Neutrophil (primary cell): Measurements from ENCODE around the gene MRGPRD.

Source experiments
- H3K27ac ChIP-seq: fragments of 200-600 bp; sonication (generic); 2 replicates; pipeline ENCODE4 v1.5.1; 2016; ENCODE audit warnings: mild to moderate bottlenecking, moderate library complexity
- H3K27me3 ChIP-seq: fragments of 200-600 bp; sonication (generic); 2 replicates; pipeline ENCODE4 v1.6.0; 2016; ENCODE audit warnings: mild to moderate bottlenecking
- H3K36me3 ChIP-seq: fragments of 200-600 bp; sonication (generic); 2 replicates; pipeline ENCODE4 v1.5.1; 2017
- H3K4me1 ChIP-seq, 2 experiments: fragments of 200-600 bp in 1 of 2; sonication (generic) in 1 of 2; 1 replicate in 1 of 2; 2 replicates in 1 of 2; pipeline versions ENCODE4 v1.5.1 to v1.6.1; 2013 to 2016; ENCODE audit warnings: low read depth in 1 of 2, low read length in 1 of 2, mild to moderate bottlenecking in 1 of 2, moderate library complexity in 1 of 2; ENCODE audit not compliant: control insufficient read depth in 1 of 2, insufficient read depth in 1 of 2
- H3K4me3 ChIP-seq, 2 experiments: fragments of 200-600 bp in 1 of 2; sonication (generic) in 1 of 2; 1 replicate in 1 of 2; 2 replicates in 1 of 2; pipeline ENCODE4 v1.5.1; 2013 to 2016; ENCODE audit warnings: low read depth in 1 of 2, low read length in 1 of 2, mild to moderate bottlenecking in 1 of 2, moderate library complexity in 1 of 2
- H3K9me3 ChIP-seq: fragments of 200-600 bp; sonication (generic); 2 replicates; pipeline ENCODE4 v1.5.1; 2016
- TF ChIP-seq, protein P1 (sequence below): fragments of 200-600 bp; sonication (generic); IDR thresholded peaks from 2 replicates; pipeline ENCODE4 v1.5.1; 2016; ENCODE audit warnings: antibody characterized with exemption

The MRGPRD gene

DNA sequence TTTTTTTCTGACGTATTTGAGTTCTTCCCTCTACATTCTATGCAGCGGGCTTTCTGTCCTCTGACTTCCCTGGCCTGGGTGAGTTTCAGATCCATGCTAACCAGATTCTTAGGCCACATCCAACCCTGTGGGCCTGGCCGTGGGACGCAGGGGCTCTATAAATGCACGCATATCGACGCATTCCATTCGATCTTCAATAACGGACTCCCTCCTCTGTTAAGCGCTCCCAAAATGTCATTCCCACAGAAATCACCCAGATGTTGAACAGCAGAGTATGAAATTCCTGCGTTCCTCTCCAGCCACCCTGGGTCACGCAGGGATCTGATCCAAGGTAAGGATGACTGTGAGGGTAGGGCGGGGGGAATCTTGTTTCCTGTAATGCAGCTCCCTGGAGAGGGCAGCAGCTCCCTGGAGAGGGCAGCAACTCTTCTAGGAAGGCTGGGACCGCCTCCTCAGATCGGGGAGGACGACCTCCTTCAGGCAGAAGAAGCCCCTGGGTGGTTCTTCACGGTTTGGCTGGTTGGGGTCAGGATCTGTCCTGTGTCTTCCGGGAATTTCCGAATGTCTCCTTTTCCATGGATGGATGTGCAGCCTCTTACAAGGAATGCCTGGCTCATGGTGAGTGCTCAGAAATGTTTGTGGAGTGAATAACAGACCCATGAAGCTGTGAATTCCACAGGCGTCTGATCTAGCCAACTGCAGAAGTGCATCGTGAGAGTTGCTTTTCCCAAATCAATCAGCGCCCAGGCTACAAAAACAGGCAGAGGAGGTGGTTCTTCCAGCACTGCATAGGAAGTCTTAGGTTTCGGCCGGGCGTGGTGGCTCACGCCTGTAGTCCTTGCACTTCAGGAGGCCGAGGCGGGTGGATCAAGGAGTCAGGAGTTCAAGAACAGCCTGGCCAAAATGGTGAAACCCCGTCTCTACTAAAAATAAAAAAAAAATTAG is 12.2 kb downstream of the MRGPRD start:
- H3K27ac ChIP-seq = no peak overlapping the region
- no peak overlapping the region for H3K4me3 ChIP-seq
- peaks cover 31% of the 10 kb centered on the region for H3K27me3 ChIP-seq
- H3K9me3 ChIP-seq = no peaks in the 10 kb centered on the region
- H3K4me1 ChIP-seq = peaks cover 1 to 2% of the 10 kb centered on the region in 2 experiments
- TF ChIP-seq, protein P1, sequence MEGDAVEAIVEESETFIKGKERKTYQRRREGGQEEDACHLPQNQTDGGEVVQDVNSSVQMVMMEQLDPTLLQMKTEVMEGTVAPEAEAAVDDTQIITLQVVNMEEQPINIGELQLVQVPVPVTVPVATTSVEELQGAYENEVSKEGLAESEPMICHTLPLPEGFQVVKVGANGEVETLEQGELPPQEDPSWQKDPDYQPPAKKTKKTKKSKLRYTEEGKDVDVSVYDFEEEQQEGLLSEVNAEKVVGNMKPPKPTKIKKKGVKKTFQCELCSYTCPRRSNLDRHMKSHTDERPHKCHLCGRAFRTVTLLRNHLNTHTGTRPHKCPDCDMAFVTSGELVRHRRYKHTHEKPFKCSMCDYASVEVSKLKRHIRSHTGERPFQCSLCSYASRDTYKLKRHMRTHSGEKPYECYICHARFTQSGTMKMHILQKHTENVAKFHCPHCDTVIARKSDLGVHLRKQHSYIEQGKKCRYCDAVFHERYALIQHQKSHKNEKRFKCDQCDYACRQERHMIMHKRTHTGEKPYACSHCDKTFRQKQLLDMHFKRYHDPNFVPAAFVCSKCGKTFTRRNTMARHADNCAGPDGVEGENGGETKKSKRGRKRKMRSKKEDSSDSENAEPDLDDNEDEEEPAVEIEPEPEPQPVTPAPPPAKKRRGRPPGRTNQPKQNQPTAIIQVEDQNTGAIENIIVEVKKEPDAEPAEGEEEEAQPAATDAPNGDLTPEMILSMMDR = no peak
- no peaks in the 10 kb centered on the region for H3K36me3 ChIP-seq

DNA sequence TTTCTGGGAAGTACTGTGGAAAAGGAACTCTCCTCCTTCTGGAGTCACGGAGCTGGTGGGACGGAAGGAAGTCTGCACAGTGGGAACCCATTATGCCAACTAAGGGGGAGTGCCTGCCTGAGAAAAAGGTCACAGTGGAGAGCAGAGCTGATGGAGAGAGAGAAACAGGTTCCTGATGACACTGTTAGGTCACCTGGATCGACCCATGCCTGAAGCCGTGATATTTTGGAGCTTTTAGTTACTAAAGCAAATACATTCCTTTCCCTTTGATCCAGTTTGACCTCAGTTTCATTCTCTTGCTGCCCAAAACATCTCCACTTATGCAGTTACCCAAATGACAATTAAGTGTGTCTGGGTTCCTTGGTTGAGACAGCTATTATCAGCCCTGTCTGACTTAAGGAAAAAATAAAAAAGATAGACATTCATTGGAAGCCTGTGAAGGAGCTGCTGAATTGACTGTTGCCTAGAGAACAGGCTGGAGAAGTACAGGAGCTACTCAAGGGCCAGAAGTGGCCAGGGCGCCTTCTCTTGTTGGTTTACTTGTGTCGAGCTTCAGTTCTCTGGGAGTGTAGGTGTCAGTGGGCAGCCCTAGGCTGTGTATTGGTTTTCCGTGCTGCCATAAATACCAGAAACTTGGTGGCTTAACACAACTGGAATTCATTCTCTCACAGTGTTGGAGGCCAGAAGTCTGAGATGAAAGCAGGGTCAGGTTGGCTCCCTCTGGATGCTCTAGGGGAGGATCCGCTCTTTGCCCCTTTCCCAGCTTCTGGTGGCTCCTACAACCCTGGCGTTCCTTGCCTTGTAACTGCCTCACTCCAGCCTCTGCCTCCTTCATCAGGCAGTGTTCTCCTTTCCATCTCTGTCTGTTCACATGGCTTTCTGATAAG is 13.6 kb downstream of the MRGPRD start:
- H3K27ac ChIP-seq = no peak overlapping the region
- H3K4me1 ChIP-seq = peaks cover 13 to 14% of the 10 kb centered on the region in 2 experiments
- H3K27me3 ChIP-seq = peaks cover 31% of the 10 kb centered on the region
- H3K9me3 ChIP-seq = no peaks in the 10 kb centered on the region
- no peaks in the 10 kb centered on the region for H3K36me3 ChIP-seq
- TF ChIP-seq, protein P1 = no peak
- no peak overlapping the region for H3K4me3 ChIP-seq

DNA sequence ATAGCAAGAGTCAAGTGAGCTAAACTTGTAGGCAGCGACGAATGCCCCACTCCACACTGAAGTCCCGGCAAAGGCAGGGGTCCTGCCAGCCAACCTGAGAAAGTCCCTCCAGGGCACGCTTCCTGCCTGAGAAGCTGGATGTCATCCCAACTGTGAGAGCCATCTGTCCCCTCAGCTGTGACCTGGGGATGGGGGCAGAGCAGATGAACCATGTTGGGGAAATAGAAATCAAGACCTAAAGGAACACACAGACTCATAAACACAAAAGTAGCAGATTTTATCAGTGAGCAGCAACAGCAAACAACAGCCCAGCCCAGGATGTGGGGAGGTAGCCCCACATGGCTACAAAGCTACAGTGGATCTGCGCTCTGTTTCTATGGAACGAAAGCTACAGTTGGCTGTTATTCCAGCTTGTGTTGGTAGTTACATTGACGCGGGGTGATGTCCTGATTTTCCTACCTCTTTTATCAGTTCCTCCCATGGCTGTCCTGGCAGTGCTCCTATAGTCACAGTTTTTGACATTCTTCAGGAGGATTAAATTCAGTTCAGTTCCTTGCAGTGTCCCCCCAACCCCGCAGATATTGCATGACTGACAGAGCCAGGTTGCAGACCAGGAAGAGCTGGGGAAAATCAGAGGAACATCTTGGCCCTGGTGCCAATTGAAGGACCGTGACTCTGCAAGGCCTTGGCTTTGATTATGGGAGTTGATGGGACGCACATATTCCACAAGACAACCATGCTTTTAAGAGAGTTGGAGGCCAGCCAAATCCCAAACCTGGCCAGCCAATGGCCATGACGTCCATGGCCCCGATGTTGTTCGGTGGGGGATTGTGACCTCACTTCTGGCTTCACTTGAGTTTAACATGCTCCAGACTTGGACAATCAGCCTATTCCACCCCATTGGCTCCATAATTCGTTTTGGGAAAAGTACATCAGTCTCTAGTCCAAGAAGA is 14.6 kb downstream of the MRGPRD start:
- no peaks in the 10 kb centered on the region for H3K36me3 ChIP-seq
- peaks cover 29% of the 10 kb centered on the region for H3K27me3 ChIP-seq
- no peaks in the 10 kb centered on the region for H3K9me3 ChIP-seq
- peaks cover 13 to 14% of the 10 kb centered on the region in 2 experiments for H3K4me1 ChIP-seq
- H3K4me3 ChIP-seq = no peak overlapping the region
- H3K27ac ChIP-seq = no peak overlapping the region
- TF ChIP-seq, protein P1 = no peak

DNA sequence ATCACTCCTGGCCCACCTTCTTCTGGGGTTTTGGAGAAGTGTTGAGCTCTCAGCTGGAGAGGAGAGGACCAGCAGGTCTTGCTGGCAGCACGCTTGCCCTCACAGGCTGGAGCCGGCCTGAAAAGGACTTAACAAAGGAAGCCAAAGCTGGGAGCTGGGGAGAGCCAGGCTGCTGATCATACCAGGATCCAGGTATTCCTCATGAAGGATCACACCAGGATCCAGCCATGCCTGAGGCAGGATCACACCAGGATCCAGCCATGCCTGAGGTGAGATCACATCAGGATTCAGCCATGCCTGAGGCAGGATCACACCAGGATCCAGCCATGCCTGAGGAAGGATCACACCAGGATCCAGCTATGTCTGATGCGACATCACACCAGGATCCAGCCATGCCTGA is 17.0 kb downstream of the MRGPRD start:
- H3K36me3 ChIP-seq = no peaks in the 10 kb centered on the region
- TF ChIP-seq, protein P1 = no peak
- no peaks in the 10 kb centered on the region for H3K9me3 ChIP-seq
- peaks cover 13 to 14% of the 10 kb centered on the region in 2 experiments for H3K4me1 ChIP-seq
- H3K27me3 ChIP-seq = peaks cover 16% of the 10 kb centered on the region
- H3K27ac ChIP-seq = peak overlapping the region; percentile 65
- no peak overlapping the region for H3K4me3 ChIP-seq
